Measurements from ENCODE around the gene WDTC1.

DNA sequence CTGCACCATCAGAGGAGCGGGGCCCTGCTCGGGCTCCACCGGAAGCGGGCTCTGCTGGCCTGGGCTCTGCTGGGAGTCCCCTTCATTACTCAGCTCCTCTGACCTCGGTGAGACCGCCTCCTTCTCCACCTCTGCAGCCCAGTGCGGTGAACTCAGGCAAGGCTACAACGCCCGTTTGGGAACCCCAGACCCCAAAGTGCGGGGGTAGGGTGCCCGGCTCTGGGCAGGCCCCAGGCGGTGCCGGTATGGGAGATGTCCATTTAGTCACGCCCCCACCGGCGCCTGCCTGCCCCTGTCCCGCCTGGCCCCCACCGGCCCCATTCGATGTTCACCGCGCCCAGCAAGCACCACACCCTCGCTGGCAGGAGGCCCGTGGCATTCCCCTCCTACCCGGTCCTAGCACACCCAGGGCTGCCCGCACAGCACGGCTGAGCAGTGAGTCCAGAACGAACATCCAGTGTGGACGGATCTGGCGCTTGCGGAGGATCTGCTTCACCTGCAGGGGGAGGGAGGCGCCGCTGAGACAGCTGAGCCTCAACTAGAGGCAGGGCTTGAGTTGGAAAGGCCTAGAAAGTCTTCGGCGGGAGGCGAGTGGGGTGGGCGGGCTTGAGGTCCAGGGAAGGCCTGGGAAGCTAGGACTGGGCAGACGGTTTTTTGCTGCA, 122.3 kb downstream of the WDTC1 start:
- TF ChIP-seq, protein P1, sequence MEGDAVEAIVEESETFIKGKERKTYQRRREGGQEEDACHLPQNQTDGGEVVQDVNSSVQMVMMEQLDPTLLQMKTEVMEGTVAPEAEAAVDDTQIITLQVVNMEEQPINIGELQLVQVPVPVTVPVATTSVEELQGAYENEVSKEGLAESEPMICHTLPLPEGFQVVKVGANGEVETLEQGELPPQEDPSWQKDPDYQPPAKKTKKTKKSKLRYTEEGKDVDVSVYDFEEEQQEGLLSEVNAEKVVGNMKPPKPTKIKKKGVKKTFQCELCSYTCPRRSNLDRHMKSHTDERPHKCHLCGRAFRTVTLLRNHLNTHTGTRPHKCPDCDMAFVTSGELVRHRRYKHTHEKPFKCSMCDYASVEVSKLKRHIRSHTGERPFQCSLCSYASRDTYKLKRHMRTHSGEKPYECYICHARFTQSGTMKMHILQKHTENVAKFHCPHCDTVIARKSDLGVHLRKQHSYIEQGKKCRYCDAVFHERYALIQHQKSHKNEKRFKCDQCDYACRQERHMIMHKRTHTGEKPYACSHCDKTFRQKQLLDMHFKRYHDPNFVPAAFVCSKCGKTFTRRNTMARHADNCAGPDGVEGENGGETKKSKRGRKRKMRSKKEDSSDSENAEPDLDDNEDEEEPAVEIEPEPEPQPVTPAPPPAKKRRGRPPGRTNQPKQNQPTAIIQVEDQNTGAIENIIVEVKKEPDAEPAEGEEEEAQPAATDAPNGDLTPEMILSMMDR (conservative IDR thresholded peaks at IDR 0.05; ENCODE audit: low read depth in 2 of 2): peak in 1 of 2 experiments; percentile 47; a peak in 2 of 4 replicates
- TF ChIP-seq EZH2 (IDR thresholded peaks at IDR 0.05; ENCODE audit: low read depth, unreplicated experiment): no peak
- no peak for TF ChIP-seq EZH2phosphoT487 (IDR thresholded peaks at IDR 0.05; ENCODE audit: unreplicated experiment)
- TF ChIP-seq JUNB (IDR thresholded peaks at IDR 0.05; ENCODE audit: unreplicated experiment): no peak
- no peak for TF ChIP-seq ZNF331 (CRISPR knock-in tag; IDR thresholded peaks at IDR 0.05; ENCODE audit: low read depth)
- TF ChIP-seq, protein P2, sequence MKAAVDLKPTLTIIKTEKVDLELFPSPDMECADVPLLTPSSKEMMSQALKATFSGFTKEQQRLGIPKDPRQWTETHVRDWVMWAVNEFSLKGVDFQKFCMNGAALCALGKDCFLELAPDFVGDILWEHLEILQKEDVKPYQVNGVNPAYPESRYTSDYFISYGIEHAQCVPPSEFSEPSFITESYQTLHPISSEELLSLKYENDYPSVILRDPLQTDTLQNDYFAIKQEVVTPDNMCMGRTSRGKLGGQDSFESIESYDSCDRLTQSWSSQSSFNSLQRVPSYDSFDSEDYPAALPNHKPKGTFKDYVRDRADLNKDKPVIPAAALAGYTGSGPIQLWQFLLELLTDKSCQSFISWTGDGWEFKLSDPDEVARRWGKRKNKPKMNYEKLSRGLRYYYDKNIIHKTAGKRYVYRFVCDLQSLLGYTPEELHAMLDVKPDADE (IDR thresholded peaks at IDR 0.05): no peak
- TF ChIP-seq, protein P3, sequence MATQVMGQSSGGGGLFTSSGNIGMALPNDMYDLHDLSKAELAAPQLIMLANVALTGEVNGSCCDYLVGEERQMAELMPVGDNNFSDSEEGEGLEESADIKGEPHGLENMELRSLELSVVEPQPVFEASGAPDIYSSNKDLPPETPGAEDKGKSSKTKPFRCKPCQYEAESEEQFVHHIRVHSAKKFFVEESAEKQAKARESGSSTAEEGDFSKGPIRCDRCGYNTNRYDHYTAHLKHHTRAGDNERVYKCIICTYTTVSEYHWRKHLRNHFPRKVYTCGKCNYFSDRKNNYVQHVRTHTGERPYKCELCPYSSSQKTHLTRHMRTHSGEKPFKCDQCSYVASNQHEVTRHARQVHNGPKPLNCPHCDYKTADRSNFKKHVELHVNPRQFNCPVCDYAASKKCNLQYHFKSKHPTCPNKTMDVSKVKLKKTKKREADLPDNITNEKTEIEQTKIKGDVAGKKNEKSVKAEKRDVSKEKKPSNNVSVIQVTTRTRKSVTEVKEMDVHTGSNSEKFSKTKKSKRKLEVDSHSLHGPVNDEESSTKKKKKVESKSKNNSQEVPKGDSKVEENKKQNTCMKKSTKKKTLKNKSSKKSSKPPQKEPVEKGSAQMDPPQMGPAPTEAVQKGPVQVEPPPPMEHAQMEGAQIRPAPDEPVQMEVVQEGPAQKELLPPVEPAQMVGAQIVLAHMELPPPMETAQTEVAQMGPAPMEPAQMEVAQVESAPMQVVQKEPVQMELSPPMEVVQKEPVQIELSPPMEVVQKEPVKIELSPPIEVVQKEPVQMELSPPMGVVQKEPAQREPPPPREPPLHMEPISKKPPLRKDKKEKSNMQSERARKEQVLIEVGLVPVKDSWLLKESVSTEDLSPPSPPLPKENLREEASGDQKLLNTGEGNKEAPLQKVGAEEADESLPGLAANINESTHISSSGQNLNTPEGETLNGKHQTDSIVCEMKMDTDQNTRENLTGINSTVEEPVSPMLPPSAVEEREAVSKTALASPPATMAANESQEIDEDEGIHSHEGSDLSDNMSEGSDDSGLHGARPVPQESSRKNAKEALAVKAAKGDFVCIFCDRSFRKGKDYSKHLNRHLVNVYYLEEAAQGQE (IDR thresholded peaks at IDR 0.05; ENCODE audit: unreplicated experiment): no peak
- no peak for TF ChIP-seq POLR2AphosphoS5 (IDR thresholded peaks at IDR 0.05; ENCODE audit: low read depth)
- TF ChIP-seq, protein P4, sequence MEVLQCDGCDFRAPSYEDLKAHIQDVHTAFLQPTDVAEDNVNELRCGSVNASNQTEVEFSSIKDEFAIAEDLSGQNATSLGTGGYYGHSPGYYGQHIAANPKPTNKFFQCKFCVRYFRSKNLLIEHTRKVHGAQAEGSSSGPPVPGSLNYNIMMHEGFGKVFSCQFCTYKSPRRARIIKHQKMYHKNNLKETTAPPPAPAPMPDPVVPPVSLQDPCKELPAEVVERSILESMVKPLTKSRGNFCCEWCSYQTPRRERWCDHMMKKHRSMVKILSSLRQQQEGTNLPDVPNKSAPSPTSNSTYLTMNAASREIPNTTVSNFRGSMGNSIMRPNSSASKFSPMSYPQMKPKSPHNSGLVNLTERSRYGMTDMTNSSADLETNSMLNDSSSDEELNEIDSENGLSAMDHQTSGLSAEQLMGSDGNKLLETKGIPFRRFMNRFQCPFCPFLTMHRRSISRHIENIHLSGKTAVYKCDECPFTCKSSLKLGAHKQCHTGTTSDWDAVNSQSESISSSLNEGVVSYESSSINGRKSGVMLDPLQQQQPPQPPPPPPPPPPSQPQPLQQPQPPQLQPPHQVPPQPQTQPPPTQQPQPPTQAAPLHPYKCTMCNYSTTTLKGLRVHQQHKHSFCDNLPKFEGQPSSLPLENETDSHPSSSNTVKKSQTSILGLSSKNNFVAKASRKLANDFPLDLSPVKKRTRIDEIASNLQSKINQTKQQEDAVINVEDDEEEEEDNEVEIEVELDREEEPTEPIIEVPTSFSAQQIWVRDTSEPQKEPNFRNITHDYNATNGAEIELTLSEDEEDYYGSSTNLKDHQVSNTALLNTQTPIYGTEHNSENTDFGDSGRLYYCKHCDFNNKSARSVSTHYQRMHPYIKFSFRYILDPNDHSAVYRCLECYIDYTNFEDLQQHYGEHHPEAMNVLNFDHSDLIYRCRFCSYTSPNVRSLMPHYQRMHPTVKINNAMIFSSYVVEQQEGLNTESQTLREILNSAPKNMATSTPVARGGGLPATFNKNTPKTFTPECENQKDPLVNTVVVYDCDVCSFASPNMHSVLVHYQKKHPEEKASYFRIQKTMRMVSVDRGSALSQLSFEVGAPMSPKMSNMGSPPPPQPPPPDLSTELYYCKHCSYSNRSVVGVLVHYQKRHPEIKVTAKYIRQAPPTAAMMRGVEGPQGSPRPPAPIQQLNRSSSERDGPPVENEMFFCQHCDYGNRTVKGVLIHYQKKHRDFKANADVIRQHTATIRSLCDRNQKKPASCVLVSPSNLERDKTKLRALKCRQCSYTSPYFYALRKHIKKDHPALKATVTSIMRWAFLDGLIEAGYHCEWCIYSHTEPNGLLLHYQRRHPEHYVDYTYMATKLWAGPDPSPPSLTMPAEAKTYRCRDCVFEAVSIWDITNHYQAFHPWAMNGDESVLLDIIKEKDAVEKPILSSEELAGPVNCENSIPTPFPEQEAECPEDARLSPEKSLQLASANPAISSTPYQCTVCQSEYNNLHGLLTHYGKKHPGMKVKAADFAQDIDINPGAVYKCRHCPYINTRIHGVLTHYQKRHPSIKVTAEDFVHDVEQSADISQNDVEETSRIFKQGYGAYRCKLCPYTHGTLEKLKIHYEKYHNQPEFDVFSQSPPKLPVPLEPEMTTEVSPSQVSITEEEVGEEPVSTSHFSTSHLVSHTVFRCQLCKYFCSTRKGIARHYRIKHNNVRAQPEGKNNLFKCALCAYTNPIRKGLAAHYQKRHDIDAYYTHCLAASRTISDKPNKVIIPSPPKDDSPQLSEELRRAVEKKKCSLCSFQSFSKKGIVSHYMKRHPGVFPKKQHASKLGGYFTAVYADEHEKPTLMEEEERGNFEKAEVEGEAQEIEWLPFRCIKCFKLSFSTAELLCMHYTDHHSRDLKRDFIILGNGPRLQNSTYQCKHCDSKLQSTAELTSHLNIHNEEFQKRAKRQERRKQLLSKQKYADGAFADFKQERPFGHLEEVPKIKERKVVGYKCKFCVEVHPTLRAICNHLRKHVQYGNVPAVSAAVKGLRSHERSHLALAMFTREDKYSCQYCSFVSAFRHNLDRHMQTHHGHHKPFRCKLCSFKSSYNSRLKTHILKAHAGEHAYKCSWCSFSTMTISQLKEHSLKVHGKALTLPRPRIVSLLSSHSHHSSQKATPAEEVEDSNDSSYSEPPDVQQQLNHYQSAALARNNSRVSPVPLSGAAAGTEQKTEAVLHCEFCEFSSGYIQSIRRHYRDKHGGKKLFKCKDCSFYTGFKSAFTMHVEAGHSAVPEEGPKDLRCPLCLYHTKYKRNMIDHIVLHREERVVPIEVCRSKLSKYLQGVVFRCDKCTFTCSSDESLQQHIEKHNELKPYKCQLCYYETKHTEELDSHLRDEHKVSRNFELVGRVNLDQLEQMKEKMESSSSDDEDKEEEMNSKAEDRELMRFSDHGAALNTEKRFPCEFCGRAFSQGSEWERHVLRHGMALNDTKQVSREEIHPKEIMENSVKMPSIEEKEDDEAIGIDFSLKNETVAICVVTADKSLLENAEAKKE (CRISPR knock-in tag; IDR thresholded peaks at IDR 0.05): no peak
- no peak for TF ChIP-seq ZNF114 (CRISPR knock-in tag; IDR thresholded peaks at IDR 0.05)
- no peak for TF ChIP-seq STAT1 (IDR thresholded peaks at IDR 0.05; ENCODE audit: unreplicated experiment)
- no peak for TF ChIP-seq CREB1 (CRISPR knock-in tag; IDR thresholded peaks at IDR 0.05; ENCODE audit: low read depth)

All from GM23338 (cell line).